GM19193 (cell line): ENCODE measurements around the gene GTF2A2.

ENCODE experiments used
- POLR2A ChIP-seq: IDR thresholded peaks from 4 replicates; pipeline ENCODE4 v1.6.1; 2011; ENCODE audit not compliant: insufficient read depth, insufficient read length; ENCODE audit errors: extremely low read depth

GTF2A2 gene

DNA sequence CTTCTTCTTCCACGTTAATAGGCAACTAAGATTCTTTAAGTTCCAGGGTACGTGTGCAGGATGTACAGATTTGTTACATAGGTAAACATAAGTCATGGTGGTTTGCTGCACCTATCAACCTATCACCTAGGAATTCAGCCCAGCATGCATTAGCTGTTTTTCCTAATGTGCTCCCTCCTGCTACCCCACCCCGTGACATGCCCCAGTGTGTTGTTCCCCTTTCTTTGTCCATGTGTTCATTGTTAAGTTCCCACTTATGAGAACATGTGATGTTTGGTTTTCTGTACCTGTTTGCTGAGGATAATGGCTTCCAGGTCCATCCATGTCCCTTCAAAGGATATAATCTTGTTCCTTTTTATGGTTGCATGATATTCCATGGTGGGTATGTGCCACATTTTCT is 21.1 kb downstream of the GTF2A2 start:
- TF ChIP-seq POLR2A: no peak

DNA sequence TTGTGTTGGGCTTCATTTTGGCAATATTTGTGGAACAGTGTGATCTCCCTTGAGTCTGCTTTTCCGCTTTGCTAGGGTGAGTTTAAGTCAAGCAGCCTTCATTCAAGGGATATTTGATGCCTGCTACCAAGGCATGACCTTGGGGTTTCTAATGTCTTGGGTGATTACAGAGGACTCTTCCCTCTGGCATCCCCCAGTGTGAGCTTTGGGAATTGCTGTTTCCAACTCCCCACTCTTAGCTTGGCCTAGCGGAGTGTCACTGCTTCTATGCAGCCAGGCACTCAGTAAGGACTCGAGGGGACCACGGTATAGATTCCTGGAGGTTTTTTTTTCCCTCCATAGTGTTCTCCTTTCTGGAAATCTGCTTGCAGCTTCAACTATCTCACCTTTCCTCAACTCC is 24.6 kb downstream of the GTF2A2 start:
- no peak for TF ChIP-seq POLR2A

DNA sequence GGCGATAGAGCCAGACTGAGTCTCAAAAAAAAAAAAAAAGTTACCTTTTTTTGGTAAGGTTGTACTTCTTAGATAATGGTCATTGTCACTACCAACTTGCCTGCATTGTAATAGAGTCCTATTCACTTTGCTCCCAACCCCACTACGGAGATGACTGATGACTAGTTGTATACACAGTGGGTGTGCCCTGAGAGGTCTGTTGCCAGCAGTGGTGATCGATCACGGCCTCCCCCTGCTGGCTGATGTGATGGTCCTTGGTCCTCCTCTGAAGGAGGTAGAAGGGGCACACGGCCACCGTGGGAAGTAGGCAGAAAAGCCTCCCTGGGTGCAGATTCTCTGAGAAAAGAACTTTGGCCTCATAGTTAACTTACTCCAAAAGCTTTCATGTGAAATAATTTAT is 35.0 kb downstream of the GTF2A2 start:
- no peak for TF ChIP-seq POLR2A

DNA sequence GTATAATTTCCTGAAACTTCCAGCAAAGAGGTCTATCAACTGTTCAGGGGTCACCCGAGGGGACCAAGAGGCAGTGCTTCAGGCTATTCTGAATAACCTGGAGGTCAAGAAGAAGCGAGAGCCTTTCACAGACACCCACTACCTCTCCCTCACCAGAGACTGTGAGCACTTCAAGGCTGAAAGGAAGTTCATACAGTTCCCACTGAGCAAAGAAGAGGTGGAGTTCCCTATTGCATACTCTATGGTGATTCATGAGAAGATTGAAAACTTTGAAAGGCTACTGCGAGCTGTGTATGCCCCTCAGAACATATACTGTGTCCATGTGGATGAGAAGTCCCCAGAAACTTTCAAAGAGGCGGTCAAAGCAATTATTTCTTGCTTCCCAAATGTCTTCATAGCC is 38.9 kb downstream of the GTF2A2 start:
- TF ChIP-seq POLR2A: no peak

DNA sequence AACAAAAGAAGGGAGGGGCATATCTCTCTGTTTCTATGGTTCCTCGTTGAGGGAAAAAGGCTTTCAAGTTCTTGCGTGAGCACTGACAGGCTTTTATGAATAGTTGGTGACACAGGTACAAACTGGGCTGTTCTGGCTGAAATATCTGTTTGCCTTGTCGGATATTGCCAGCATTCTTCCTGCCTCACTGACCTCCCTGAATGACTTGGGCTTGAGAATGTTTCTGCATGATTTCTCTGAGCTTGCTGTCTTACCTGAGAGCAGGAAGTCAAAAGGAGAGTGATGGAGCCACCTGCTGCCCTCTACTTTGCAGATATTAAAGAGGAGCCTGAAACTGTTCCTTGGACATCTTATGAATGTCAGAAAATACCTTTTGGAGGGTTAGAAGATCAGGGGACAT is 40.9 kb downstream of the GTF2A2 start:
- TF ChIP-seq POLR2A: no peak

DNA sequence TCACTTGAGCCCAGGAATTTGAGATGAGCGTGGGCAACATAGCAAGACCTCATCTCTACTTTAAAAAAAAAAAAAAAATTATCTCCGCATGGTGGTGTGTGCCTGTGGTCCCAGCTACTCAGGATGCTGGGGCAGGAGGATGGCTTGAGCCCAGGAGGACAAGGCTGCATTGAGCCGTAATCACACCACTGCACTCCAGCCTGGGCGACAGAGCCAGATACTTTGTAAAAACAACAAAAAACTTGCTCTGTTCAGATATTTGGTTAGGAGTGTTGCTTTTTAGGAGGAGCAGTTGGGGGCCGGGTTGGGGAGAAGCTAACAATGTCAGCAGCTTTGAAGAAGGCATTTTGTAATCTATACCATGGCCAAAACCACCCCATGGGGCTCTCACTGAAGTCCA is 41.7 kb downstream of the GTF2A2 start:
- no peak for TF ChIP-seq POLR2A

DNA sequence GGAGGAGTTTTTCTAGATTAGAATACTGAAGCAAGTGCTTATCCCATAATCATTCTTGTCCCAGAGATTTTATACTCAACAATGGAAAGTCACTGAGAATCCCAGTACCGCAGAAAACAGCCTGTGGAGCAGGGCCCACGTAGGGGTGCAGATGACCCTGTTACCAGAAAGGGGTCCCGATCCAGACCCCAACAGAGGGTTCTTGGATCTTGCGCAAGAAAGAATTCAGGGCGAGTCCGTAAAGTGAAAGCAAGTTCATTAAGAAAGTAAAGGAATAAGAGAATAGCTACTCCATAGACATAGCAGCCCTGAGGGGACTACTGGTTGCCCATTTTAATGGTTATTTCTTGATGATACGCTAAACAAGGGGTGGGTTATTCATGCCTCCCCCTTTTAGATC is 43.2 kb downstream of the GTF2A2 start:
- no peak for TF ChIP-seq POLR2A

DNA sequence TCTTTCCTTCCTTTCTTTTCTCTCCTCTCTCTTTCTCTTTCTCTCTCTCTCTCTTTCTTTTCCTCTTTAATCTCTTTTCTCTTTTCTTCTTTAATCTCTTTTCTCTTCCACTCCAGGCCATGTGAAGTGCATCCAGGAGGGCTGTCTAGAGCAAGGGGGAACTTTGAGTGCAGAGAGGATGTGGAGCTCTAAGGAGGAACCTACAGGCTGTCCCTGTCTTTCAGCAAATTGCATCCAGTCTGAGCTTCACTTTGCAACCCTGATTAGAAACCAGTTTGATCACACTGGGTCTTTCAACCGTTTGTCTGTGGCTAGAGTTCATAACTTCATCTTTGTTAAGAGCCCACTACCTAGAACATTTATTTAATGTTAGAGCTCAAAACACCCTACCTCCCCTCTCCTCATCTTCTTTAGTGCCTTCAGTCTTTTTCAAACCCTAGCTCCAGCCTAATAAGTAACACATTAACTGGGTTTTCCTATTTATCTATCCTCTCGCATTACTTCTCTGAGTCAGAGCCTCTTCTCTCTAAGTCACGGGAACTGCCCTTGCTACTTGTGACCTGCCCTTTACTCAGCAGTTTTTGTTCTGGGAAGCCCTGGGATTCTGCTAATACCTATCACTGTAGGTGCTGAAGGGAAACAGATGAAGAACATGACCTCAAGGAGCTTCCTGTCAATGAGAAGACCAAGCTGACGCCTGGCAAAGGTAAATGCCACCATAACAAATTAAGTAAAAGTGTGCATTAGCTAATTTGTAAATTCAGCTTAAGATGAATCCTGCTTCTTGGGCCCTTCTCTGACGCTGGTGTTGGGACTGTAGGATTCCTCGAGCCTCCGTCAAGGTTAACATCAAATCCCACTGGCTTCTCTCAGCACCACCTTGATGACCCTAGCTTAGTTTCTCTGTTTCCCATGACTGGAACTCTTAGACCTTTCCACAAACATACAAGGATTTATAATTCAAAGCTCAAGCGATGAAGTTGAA is 45.7 kb downstream of the GTF2A2 start, which contains the start of gene GCNT3:
TSS of gene GCNT3 (plus strand) at position 508 of the 985 bp plus-strand sequence. CDS start 6,456 bp downstream, outside the sequence.
- TF ChIP-seq POLR2A: no peak

DNA sequence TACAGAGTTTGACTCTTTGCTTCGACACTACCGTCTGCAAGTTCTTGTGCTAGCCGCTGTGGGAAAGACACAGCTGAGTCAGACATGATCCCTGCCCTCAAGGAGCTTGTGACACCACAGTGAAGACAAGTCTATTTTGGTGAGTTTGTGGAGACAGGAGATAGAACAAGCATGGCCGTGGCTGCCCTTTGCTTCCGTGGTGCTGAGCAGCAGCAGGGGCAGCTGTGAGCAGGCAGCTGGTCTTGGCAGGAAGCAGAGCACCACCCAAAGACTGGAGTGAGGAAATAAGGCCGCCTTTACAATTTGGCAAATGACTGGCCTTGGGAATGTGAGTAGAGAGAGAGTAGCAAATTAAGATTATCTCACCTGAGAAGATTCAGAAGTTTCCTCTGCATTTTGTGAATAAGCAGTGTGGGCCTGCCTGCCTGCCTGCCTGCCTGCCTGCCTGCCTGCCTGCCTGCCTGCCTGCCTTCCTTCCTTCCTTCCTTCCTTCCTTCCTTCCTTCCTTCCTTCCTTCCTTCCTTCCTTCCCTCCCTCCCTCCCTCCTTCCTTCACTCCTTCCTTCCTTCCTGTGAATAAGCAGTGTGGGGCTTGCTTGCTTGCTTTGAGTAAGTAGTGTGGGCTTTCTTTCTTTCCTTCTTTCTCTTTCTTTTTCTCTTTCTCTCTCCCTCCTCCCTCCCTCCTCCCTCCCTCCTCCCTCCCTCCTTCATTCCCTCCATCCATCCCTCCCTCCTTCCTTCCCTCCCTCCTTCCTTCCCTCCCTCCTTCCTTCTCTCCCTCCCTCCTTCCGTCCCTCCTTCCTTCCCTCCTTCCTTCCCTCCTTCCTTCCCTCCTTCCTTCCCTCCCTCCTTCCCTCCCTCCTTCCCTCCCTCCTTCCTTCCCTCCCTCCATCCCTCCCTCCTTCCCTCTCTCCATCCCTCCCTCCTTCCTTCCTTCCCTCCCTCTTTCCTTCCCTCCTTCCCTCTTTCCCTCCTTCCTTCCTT is 47.3 kb downstream of the GTF2A2 start:
- TF ChIP-seq POLR2A: no peak

DNA sequence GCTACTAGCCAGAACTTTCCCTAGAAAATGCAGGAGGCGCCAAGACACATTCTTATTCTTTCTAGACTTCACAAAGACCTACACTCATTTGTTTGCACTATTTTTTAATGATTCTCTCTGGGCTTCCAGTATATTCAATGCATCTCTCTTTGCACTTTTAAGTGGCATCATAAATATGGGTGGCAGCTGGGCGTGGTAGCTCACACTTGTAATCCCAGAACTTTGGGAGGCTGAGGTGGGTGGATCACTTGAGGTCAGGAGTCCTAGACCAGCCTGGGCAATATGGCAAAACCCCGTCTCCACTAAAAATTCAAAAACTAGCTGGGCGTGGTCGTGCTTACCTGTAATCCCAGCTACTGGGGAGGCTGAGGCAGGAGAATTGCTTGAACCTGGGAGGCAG is 51.3 kb downstream of the GTF2A2 start:
- no peak for TF ChIP-seq POLR2A

DNA sequence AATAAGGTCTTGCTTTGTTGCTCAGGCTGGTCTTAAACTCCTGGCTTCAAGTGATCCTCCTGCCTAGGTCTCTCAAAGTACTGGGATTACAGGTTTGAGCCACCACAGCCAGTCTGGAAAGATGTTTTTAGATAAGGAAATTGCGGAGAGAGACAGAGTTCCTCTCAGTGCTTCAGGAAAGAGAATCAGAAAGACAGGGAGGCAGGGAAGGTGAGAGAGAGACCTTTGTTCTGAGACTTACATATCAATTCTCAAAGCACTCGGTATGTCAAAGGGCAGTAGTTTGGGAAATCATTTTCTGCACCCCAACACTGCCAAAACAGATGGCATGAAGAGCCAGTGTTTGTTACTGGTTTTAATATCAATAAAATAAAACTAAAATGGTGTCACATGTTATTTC is 58.9 kb downstream of the GTF2A2 start:
- no peak for TF ChIP-seq POLR2A

DNA sequence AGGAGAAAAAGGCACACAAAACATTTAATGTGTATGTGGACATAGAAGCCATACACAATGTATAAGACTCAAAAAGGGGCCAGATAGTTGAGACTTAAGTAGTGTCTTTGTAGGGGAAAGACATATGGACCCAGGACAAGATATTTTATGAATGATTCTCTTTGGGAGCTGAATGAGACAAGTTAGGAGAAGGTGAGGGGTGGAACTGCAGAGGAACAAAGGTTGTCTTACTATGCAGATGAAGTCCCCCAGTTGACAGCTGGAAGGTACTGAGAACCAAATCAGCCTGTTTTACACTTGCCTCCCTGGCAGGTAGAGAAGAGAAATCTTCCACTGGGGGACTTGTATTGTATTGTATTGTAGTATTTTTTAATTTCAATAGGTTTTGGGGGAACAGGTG is 60.7 kb downstream of the GTF2A2 start:
- no peak for TF ChIP-seq POLR2A

DNA sequence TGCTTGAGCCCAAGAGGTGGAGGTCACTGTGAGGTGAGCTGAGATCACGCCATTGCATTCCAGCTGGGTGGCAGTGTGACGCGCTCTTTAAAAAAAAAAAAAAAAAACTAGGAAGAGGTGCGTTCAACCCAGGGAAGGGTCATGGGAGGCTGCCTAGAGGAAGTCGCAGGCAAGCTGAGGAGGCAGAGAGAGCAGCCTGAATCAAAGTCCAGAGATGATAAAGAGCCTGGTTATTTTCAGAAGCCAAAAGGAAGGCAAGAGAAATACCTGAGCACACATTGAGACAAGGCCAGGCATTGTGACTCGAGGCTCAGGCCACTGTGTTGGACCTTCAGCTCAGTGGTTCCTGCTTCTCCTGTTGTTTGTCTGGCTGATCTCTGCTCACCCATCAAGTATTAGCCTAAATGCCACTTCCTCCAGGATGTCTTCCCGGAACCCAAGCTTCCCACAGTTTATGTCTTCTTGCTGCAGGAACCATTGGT is 61.8 kb downstream of the GTF2A2 start:
- TF ChIP-seq POLR2A: no peak

DNA sequence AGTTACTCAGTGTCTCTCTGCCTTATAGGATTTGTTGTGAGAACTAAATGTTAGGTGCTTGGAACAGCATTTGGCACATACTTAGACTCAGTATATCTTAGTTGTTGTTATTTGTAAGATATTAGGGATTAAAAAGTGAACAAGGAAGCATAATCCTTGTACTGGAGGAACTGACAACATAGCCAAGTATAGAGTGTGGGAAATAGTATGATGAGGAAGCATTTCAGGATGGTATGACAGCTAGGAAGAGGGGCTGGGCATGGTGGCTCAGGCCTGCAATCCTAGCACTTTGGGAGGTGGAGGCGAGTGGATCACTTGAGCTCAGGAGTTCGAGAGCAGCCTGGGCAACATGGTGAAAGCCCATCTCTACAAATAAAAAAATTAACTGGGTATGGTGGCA is 62.3 kb downstream of the GTF2A2 start:
- no peak for TF ChIP-seq POLR2A

DNA sequence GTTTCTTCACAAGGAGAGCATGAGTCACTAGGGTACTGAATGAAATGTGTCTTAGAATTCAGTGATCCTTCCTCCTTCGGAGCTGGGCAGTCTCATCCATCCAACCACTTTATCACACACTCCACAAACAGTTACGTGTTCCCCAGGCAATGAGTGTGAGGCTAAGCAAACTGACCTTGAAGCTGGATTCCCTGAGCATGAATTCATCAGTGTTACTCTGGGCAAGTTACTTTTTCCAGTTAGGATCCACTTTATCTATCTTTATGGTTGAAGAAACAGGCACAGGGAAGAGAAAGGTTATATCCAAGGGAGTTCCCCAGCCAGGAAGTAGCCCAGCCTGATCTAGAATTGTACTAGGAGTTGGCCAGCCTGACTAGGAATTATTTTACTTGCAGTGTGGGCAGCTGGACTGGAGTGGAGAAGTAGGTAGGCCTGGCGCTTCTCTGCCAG is 62.8 kb downstream of the GTF2A2 start:
- no peak for TF ChIP-seq POLR2A
